Measurements from ENCODE around the gene STK16.
"Not testable (repeated sequence)": the region's sequence is repeated elsewhere in the genome, so short reads cannot be mapped to it uniquely, and the experiment has no call there.

GRCh38 chr2:219201331-219201730 is 43.9 kb upstream of the STK16 start:
- TF ChIP-seq, protein P1, sequence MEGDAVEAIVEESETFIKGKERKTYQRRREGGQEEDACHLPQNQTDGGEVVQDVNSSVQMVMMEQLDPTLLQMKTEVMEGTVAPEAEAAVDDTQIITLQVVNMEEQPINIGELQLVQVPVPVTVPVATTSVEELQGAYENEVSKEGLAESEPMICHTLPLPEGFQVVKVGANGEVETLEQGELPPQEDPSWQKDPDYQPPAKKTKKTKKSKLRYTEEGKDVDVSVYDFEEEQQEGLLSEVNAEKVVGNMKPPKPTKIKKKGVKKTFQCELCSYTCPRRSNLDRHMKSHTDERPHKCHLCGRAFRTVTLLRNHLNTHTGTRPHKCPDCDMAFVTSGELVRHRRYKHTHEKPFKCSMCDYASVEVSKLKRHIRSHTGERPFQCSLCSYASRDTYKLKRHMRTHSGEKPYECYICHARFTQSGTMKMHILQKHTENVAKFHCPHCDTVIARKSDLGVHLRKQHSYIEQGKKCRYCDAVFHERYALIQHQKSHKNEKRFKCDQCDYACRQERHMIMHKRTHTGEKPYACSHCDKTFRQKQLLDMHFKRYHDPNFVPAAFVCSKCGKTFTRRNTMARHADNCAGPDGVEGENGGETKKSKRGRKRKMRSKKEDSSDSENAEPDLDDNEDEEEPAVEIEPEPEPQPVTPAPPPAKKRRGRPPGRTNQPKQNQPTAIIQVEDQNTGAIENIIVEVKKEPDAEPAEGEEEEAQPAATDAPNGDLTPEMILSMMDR (IDR thresholded peaks at IDR 0.05) = not testable (repeated sequence)
- not testable (repeated sequence) for TF ChIP-seq POLR2AphosphoS5 (IDR thresholded peaks at IDR 0.05); POLR2A (IDR thresholded peaks at IDR 0.05); EP300 (IDR thresholded peaks at IDR 0.05; ENCODE audit: low read depth)

Data from transverse colon (tissue), 4 donors.